Transverse colon (tissue), 4 donors: ENCODE results near the gene LILRB4. TPM values are rescaled to one million over a fixed set of nuclear protein-coding genes. Genes with fewer than 3 reads are reported as not detected.

Source experiments
- DNase-seq: peaks from one replicate; pipeline ENCODE4 v3.0.0-alpha.2; 2019
- H3K27ac ChIP-seq, 4 donors: fragments of 200-600 bp; sonication (generic); 2 replicates each; pipeline ENCODE4 v1.5.1; 2016 to 2018; ENCODE audit warnings: inconsistent platforms in 4 of 4
- H3K27me3 ChIP-seq: fragments of 200-600 bp; sonication (generic); 2 replicates; pipeline ENCODE4 v1.5.1; 2017; ENCODE audit warnings: inconsistent platforms
- H3K36me3 ChIP-seq, 4 donors: fragments of 200-600 bp; sonication (generic); 2 replicates each; pipeline ENCODE4 v1.5.1; 2017 to 2019; ENCODE audit warnings: inconsistent platforms in 4 of 4
- H3K4me1 ChIP-seq, 4 donors: fragments of 200-600 bp; sonication (generic); 2 replicates each; pipeline ENCODE4 v1.5.1; 2017 to 2020; ENCODE audit warnings: inconsistent platforms in 4 of 4
- H3K4me3 ChIP-seq, 4 donors: fragments of 200-600 bp; sonication (generic); 1 replicate in 1 of 4; 2 replicates in 3 of 4; pipeline versions ENCODE4 v1.5.1 to v1.6.1; 2017 to 2019; ENCODE audit warnings: inconsistent platforms in 4 of 4
- H3K9me3 ChIP-seq, 2 donors: fragments of 200-600 bp; sonication (generic); 2 replicates each; pipeline ENCODE4 v1.5.1; 2017 to 2019; ENCODE audit warnings: inconsistent platforms in 2 of 2
- EP300 ChIP-seq: sonication (generic); formaldehyde crosslinking; IDR thresholded peaks from one replicate; pipeline ENCODE4 v1.6.1; 2017; ENCODE audit warnings: antibody characterized with exemption, low read depth
- POLR2A ChIP-seq: fragments of 450-650 bp; IDR thresholded peaks from one replicate; pipeline ENCODE4 v1.6.1; 2016; ENCODE audit warnings: antibody characterized with exemption, mild to moderate bottlenecking, moderate library complexity
- POLR2AphosphoS5 ChIP-seq, 3 donors: sonication (generic); formaldehyde crosslinking; IDR thresholded peaks; one replicate each; pipeline ENCODE4 v1.6.1; 2016; ENCODE audit warnings: antibody characterized with exemption in 3 of 3
- WGBS, 2 donors: methylation state at CpG; one replicate each; pipeline ENCODE4 v1.1.5; 2018; ENCODE audit warnings: low coverage in 1 of 2; 5-methylcytosine and 5-hydroxymethylcytosine counted together
- in situ Hi-C, 4 donors: fragments of 200-750 bp; cut with MboI; loops; one replicate each; pipeline versions ENCODE4 v1.15.0 to v1.15.1; 2017; ENCODE audit warnings: low sequenced_read_pairs in 3 of 4, low pct_ligation_motif_present in 1 of 4, low pct_unique_long_range_greater_than_20kb in 1 of 4
- intact Hi-C: fragments of 100-400 bp; cut with DNase I; formaldehyde crosslinking; loops from one replicate; pipeline ENCODE4 v1.15.1; 2023; ENCODE audit warnings: low total_unique reads
- total RNA-seq, 4 donors: library from RNA; depleted of rRNA; stranded (reverse); fragments of >200 nt; gene quantifications; one replicate each; pipeline ENCODE4 v1.1.0, GENCODE V29; 2016
- TF ChIP-seq, protein P1 (sequence below), 5 experiments: fragments of 200-600 bp in 3 of 5; fragments of 450-650 bp in 2 of 5; sonication (generic) in 3 of 5; IDR thresholded peaks; 1 replicate in 2 of 5; 2 replicates in 3 of 5; pipeline ENCODE4 v1.5.1; 2016 to 2017; ENCODE audit warnings: antibody characterized with exemption in 5 of 5, inconsistent platforms in 3 of 5, mild to moderate bottlenecking in 2 of 5, moderate library complexity in 1 of 5

The LILRB4 gene
- total RNA-seq, 4 donors from 2014 or later, result 1.8 to 47.1 (median 4.0) TPM; not detected in 1

DNA sequence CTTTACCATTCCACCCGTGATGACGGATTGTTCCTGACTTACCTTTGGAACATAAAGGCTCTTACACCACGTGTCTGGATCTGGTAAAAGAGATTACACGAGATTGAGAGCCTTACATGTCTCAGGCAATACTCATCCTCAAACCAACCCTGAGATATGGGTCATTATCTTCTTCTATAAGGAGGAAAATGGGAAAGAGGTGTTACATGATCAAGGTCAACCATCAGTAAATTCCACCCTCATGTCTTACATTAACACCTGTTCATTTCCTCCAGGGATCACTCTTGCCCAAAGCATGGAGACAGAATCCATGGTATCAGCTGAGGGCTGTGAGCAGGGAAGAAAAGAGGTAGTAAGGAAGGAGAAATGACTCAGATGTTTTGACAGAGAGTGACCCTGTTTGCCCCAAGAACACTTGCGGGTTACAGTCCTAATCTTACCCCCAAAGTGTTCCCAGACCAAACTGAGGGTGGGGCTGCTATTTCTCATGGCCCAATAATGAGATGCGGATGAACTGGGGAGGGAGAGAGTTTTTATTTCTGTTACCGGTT lies 19.6 kb downstream of the LILRB4 start:
- intact Hi-C loops, result no loop called here
- H3K27me3 ChIP-seq, result peaks cover 1% of the 10 kb centered on the region
- in situ Hi-C loops, result no loop called here
- H3K4me1 ChIP-seq, result no peaks in the 10 kb centered on the region
- DNase-seq, result no peak
- no peak overlapping the region for H3K27ac ChIP-seq
- no peaks in the 10 kb centered on the region for H3K9me3 ChIP-seq
- WGBS, 2 donors, result 36 to 64% methylated on average over 6 to 7 of the region's 7 CpGs
- TF ChIP-seq EP300 (no peak), POLR2A (no peak), POLR2AphosphoS5 (IDR thresholded peaks at IDR 0.05) (no peak)
- TF ChIP-seq, protein P1, sequence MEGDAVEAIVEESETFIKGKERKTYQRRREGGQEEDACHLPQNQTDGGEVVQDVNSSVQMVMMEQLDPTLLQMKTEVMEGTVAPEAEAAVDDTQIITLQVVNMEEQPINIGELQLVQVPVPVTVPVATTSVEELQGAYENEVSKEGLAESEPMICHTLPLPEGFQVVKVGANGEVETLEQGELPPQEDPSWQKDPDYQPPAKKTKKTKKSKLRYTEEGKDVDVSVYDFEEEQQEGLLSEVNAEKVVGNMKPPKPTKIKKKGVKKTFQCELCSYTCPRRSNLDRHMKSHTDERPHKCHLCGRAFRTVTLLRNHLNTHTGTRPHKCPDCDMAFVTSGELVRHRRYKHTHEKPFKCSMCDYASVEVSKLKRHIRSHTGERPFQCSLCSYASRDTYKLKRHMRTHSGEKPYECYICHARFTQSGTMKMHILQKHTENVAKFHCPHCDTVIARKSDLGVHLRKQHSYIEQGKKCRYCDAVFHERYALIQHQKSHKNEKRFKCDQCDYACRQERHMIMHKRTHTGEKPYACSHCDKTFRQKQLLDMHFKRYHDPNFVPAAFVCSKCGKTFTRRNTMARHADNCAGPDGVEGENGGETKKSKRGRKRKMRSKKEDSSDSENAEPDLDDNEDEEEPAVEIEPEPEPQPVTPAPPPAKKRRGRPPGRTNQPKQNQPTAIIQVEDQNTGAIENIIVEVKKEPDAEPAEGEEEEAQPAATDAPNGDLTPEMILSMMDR (IDR thresholded peaks at IDR 0.05), result no peak
- no peak overlapping the region for H3K4me3 ChIP-seq
- H3K36me3 ChIP-seq, result no peaks in the 10 kb centered on the region

DNA sequence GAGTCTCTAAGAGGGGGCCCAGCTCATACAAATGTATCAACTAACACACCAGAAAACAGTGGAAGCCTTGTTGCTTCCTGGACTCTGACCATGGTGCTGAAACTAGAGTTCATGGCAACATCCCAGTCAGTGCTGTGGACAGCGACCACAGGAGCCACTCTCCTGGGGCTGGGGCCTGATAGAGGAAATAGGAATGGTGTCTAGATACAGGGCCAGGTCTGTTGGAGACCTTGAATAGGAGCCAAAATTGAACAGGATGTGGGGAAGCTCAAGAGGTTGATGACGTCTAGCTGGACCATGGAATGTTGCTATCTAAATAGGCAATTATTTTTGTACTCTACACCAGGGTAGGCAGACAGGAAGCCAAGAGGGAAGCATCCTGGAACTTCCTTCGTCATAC lies 21.7 kb downstream of the LILRB4 start:
- TF ChIP-seq POLR2A (no peak), EP300 (no peak), POLR2AphosphoS5 (IDR thresholded peaks at IDR 0.05) (no peak)
- TF ChIP-seq, protein P1 (IDR thresholded peaks at IDR 0.05), result no peak
- intact Hi-C loops, result no loop called here
- 28 to 31% methylated on average over 3 of the region's 3 CpGs for WGBS, 2 donors
- DNase-seq, result no peak
- no peaks in the 10 kb centered on the region for H3K9me3 ChIP-seq
- peaks cover 11% of the 10 kb centered on the region for H3K27me3 ChIP-seq
- H3K4me3 ChIP-seq, result no peak overlapping the region
- no peak overlapping the region for H3K27ac ChIP-seq
- in situ Hi-C loops, result no loop called here
- H3K4me1 ChIP-seq, result no peaks in the 10 kb centered on the region
- H3K36me3 ChIP-seq, result no peaks in the 10 kb centered on the region

DNA sequence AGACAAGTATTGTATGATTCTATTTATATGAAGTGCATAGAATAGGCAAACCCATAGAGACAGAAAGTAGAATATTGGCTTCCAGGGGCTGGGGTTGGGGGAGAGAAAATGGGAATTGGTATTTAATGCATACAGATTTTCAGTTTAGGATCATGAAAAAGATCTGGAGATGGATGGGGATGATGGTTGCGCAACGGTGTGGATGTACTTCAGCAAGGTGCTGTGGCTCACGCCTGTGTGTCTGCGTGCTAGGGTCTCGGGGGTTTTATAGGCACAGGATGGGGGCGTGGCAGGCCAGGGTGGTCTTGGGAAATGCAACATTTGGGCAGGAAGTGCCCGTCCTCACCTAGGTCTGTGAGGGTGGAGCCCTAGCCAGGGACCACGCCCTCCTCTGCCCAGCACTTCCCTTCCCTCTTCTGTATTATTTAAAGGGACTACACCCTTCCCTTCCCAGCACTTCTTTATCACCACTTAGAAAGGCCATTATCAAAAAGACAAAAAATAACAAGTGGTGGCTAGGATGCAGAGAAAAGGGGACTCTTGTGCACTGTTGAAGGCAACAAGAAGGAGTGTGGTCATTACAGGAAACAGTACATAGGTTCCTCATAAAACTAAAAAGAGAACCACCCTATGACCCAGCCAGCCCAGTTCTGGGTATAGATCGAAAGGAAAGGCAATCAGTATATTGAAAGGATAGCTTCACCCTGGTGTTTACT lies 29.0 kb downstream of the LILRB4 start:
- 49 to 61% methylated on average over 4 to 9 of the region's 9 CpGs for WGBS, 2 donors
- peaks cover 20% of the 10 kb centered on the region for H3K27me3 ChIP-seq
- intact Hi-C loops, result no loop called here
- H3K4me1 ChIP-seq, result no peaks in the 10 kb centered on the region
- no peak overlapping the region for H3K27ac ChIP-seq
- no peak for DNase-seq
- no peaks in the 10 kb centered on the region for H3K36me3 ChIP-seq
- in situ Hi-C loops, result no loop called here
- H3K4me3 ChIP-seq, result no peak overlapping the region
- TF ChIP-seq EP300 (no peak), POLR2A (no peak), POLR2AphosphoS5 (IDR thresholded peaks at IDR 0.05) (no peak)
- TF ChIP-seq, protein P1 (IDR thresholded peaks at IDR 0.05), result no peak
- H3K9me3 ChIP-seq, result no peaks in the 10 kb centered on the region

DNA sequence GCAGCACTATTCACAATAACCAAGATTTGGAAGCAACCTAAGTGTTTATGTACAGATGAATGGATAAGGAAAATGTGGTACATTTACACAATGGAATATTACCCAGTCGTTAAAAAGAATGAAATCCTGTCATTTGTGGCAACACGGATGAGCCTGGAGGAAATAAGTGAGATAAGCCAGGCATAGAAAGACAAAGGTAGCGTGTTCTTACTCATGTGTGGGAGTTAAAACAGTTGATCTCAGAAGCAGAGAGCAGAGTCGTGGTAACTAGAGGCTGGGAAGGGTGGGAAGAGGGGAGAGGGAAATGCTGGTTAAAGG lies 29.5 kb downstream of the LILRB4 start:
- intact Hi-C loops, result no loop called here
- in situ Hi-C loops, result no loop called here
- Histone ChIP-seq H3K9me3 (no peaks in the 10 kb centered on the region), H3K4me3 (no peak overlapping the region), H3K27ac (no peak overlapping the region), H3K4me1 (no peaks in the 10 kb centered on the region), H3K36me3 (no peaks in the 10 kb centered on the region), H3K27me3 (peaks cover 20% of the 10 kb centered on the region)
- WGBS, 2 donors, result 41 to 57% methylated on average over 4 of the region's 4 CpGs
- TF ChIP-seq POLR2A, result no peak
- TF ChIP-seq, protein P1 (IDR thresholded peaks at IDR 0.05), result no peak
- DNase-seq, result no peak
